Renal cortical epithelial cell (primary cell): ENCODE data around the gene EXO5. TPM values are rescaled to one million over a fixed set of nuclear protein-coding genes. Genes with fewer than 3 reads are reported as not detected.
"Not testable (repeated sequence)": the region's sequence is repeated elsewhere in the genome, so short reads cannot be mapped to it uniquely, and the experiment has no call there.

Experiments used
- DNase-seq: peaks from one replicate; pipeline ENCODE4 v3.0.0-alpha.2; 2011; ENCODE audit warnings: low read depth
- total RNA-seq: library from RNA; depleted of rRNA; stranded (reverse); fragments of >200 nt; gene quantifications from 2 replicates; pipeline ENCODE4 v1.2.3, GENCODE V29; 2014

Gene EXO5
- total RNA-seq, 1 donor from 2014 or later = 12.0 TPM

DNA sequence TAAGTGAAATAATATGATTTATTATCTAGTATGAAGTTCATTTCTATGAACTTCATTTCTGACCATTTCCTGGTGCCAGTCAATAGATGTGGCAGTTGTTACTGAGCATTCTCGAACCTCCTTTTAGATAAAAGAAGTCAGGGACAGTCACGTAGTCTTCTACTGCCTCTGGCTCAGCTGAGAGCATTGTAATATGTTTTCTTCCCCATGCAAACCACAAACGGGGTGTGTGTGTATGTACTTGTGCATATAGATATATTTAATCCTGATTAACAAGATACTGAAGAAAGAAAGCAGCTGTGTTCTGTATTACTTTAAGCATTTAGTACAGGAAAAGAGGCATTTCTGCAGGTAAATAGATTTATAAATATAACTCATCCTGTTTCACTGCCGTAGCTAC lies 44.5 kb downstream of the EXO5 start:
- DNase-seq = no peak

- not testable (repeated sequence) for DNase-seq
Observed at GRCh38 chr1:40554807-40555206, 46.2 kb downstream of the EXO5 start.

- DNase-seq = no peak
Observed at GRCh38 chr1:40556121-40556520, 47.6 kb downstream of the EXO5 start.

- not testable (repeated sequence) for DNase-seq
Observed at GRCh38 chr1:40558241-40558640, 49.7 kb downstream of the EXO5 start.

DNA sequence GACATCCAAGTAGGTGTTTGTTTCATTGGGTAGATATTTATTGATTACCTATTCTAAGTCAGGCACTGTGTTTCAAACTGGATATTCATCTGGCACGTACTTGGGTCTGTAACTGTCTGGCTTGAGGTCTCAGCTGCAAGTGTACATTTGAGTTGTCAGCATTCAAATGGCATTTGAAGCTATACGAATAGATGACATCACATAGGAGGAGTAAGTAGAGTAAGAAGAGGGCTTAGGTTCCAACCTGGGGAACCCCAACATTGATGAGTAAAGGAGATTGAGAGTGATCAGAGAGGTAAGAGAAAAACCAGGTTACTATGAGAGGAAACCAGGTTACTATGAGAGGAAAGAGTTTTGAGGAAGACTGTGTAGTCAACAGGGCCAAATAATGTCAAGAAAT lies 53.6 kb downstream of the EXO5 start:
- DNase-seq = no peak

DNA sequence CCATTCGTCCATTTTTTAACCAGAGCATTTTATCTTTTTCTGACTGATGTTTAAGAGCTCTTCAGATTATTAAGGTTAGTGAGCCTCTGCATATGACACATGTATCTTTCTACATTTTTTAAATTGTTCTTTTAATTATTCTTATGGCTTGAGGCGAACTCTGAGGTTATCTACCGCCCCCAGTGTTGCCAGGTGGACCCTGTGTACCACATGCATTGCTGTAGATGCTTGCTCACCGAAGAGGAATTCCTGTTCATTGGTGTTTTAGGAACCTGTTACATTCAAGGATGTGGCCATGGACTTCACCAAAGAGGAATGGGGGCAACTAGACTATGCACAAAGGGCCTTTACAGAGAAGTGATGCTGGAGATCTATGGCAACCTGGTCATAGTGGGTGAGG lies 54.7 kb downstream of the EXO5 start:
- DNase-seq = no peak

DNA sequence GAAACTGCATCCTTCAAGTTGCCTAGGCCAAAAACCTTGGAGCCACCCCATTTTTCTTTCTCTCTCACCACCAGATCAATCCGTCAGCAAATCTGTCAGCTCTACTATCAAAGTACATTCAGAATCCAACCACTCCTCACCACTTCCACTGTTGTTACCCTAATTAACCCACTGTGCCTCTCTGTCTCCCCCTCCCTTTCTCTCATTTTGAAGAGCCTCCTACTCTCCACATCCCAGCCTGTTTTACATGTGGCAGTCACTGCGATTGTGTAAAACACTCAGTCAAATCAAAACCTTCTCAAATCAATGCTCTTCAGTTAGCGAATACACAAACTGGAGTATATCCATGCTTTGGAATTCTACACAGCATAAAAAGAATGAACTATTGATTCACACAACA lies 55.9 kb downstream of the EXO5 start:
- no peak for DNase-seq

DNA sequence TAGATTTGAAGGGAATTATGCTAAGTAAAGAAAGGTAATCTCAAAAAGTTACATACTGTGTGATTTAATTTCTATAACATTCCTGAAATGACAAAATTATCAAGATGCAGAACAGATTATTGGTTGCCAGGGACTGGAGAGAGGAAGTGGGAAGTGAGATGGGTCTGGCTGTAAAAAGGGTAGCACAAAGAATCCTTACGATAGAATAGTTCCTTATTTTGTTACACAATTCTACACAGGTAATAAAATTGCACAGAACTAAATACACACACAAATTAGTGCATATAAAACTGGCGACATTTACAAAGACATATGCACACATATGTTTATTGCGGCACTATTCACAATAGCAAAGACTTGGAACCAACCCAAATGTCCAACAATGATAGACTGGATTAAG lies 56.3 kb downstream of the EXO5 start:
- no peak for DNase-seq

Other genes with a start within 250 kb of the EXO5 start
- gene COL9A2, start 191.5 kb upstream of the EXO5 start, total RNA-seq = 4.2 and 7.5 TPM in 2 replicates
- 5.6 and 11.5 TPM in 2 replicates for gene SMAP2, start 135.0 kb upstream of the EXO5 start, total RNA-seq
- gene ZFP69B, start 58.3 kb upstream of the EXO5 start, total RNA-seq = 1.2 and 4.9 TPM in 2 replicates
- 3.0 and 3.2 TPM in 2 replicates for gene ZFP69, start 31.5 kb upstream of the EXO5 start, total RNA-seq
- gene ZNF684, start 22.9 kb downstream of the EXO5 start, total RNA-seq = 2.4 and 11.0 TPM in 2 replicates
- 6.7 and 12.5 TPM in 2 replicates for gene RIMS3, start 156.9 kb downstream of the EXO5 start, total RNA-seq
- gene NFYC, start 182.9 kb downstream of the EXO5 start, total RNA-seq = 18.6 and 40.4 TPM in 2 replicates